Activated naive CD4-positive, alpha-beta T cell treated with anti-CD3 and anti-CD28 coated beads, Interleukin-2, amount 50 U/mL, for 16 hours (primary cell): Measurements from ENCODE around the gene TMPRSS2.

Source experiments
- DNase-seq: peaks from one replicate; pipeline ENCODE4 v3.0.0-alpha.2; 2020

The TMPRSS2 gene

DNA sequence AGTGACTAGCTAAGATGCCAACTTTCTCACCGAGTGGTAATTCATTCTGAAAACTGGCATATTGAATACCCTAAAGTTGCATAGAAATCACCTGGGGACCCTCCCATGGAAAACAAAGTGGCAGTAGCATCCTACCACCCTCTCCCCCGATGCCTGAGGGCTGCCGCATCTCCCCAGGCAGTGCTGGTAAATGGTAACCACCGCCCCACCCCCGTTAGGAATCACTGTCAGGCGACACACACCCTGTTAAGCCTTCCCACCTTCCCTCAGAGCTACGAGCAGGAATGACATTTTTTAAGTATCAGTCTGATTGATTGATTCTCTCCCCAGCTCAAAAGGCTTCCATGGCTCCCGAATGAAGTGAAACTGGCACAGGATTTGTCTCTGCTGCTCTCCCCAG is 28.3 kb downstream of the TMPRSS2 start:
- DNase-seq, result no peak

DNA sequence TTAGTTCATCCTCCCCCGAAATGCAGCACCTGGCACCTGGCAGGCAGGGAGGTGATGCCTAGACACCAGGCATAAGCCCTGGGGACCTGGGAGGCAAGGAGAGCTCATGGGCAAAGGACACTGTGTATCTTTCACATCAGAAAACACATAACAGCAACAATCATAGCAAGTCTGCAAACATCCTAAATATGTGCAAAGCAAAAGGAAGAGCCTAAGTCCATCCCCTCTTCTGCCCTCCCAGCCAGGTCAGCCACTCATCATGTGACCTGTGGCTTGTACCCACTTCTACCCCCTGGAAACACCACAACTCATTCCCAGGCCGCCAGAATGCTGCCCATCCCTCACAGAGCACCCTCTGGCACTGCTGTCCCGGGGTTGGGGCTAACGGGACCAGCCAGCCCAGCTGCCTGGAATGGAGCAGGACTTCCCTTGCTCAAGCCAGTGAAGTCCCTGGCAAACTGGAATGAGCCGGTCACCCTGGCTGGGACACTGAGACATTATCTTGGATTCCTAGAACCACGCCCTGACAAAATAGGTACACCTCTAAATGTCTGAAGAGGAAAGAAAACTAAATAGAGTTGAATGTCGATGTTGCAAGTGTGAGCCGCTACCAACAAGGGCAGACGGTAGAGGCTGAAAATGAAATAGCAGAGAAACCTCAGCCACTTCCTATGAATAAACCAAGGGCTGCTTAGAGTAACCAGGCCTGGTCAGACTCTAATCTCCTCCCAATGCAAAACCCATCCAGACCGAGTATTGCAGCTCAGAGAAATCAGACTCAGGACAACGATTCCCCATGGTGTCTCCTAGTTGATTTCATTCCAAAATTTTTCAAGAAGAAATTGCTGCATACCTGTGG is 29.4 kb downstream of the TMPRSS2 start:
- DNase-seq, result no peak

DNA sequence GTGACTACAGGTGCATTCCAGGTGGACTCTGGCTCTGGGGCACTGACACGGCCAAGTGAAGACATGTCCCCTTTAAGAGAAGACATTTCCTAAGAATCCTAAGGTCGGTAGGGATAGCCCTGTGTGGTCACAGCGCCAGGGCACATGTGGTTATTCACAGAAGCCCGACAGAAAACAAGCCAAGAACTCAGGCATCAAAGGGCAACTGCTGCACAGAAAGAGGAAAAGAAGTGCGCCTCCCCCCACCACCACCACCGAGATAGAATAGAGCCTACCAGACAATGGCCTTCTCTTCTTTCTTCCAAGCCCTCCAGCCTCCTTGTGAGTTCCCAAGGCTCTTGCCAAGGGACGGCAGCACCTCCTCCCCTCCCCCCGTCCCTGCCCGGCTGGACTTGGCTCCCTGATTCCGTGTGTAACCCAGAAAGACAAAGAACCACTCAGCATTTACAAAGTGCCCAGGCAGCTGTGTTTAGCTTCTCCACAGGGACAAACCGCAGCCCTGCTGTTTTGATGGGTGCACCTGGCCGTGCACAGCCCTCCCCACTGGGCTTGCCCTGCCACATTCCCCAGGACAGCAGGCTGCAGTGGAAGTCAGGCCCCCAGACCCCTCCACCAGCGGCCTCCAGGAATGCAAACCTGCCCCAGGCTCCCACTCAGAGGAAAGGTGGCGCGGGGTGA is 30.2 kb downstream of the TMPRSS2 start:
- no peak for DNase-seq

DNA sequence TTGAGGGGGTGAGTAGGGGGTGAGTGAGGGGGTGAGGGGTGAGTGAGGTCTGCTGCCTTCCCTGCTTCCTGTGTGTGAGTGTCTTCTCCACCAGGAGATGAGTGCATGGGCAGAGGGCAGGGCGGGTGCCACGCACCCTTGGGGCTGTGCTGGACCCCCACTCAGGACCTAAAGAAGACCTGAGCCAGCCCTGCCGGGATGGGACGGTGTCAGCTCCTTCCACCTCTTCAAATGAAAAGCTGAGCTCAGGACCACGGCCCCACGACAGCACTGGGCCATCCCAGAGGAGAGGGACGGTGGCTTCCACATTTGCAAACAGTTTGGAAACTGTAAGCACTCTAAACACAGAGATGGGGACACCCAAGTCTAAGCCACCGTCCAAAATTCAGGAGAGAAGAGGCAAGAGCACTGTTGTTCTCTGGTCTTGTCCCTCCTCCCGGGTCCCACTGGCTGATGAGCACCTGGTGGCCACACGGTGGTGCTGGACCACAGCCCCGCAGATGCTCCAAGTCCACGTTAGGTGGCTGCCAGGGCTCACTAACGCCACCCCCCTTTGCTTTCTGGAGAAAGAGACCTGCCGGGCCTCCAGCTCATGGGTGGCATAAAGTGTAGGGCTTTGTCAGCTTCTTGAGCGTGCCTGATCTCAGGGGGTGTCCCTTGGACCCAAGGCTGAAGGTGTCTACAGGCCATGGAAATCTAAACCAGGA is 32.1 kb downstream of the TMPRSS2 start:
- DNase-seq, result no peak

DNA sequence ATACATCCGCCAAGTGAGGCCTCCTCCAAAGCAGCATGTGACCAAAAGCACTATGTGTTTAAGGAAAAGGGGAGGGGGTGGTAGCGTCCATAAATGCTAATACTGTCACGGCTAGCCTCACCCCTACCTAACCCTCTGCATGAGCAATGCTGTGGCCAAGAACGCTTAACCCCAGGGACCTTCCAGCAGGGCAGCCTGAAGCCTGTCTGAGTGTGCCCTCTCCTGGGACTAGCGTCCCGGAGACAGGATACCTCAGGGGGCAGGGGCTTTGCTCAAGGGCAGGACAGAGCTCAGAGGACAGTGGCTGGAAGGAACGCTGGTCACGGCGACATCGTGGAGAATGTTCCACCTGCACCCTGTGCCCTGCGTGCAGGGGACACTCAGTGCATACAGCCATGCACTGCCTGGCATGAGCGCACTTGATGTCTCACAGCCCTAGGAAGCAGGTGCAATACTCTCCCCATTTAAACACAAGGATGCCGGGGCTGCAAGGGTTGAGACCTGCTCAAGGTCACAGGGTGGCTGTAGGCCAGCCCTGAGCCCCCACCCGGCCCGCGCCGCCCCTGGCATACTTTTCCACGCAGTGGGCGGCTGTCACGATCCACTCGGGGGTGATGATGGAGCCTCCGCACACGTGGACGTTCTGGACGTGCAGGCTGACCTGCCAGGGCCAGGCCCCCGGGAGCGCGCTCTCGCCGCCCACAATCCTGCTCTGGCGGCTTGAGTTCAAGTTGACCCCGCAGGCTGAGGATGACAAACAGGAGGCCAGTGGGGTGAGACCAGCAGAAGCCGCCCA is 35.0 kb downstream of the TMPRSS2 start:
- DNase-seq, result no peak

DNA sequence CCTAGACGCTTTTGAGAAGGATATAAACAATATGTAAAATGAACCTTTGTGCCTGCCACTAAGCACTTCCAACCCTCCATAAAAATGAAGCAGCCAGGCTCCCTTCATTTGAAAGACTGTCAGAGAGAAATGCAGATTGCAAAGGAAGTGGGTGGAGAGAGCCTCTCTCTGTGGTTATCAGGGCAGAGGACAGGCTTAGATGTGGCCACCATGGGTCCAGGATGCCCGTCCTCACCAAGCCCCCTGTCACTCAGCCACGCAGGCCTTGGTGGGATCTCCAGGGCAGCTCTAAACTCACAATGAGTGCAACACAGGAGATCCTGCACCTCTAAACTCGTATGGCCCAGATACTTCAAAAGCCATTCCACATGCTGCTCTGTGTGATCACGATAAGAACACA is 37.9 kb downstream of the TMPRSS2 start:
- no peak for DNase-seq

DNA sequence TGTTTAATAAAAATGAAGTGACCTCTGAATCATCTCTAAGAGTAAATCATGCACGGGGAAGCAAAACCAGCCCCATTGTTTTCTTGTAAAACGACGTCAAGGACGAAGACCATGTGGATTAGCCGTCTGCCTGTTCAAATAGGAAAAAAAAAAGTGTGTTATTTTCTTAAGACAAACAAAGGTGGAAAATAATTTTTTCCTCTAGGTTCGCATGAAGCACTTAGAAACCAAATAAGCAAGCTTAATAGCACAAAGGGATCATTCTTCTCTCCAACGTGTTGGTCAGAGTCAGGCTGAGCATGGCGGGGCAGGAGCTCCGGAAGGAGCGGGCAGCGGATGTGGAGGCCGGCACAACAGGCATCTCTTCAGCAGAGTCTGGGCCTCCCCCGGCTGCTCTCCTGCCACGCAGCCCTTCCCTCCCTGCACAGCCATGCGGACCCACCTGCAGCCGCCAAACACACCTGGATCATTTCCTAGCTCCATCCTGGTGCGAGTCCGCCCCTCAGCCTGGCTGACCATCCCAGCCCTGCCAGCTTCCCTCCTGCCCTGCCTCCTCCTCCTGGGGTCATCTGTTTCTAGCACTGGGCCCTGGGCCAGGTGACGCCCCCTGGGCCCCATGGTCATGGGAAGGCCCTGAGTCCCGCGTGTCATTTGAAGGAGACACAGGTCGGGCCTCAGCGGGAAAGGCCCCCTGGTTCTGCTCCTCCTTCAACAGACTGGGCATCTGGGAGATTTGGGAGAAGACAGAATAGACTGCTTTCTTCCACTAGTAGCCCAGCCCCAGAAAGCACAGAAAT is 41.7 kb downstream of the TMPRSS2 start:
- no peak for DNase-seq

DNA sequence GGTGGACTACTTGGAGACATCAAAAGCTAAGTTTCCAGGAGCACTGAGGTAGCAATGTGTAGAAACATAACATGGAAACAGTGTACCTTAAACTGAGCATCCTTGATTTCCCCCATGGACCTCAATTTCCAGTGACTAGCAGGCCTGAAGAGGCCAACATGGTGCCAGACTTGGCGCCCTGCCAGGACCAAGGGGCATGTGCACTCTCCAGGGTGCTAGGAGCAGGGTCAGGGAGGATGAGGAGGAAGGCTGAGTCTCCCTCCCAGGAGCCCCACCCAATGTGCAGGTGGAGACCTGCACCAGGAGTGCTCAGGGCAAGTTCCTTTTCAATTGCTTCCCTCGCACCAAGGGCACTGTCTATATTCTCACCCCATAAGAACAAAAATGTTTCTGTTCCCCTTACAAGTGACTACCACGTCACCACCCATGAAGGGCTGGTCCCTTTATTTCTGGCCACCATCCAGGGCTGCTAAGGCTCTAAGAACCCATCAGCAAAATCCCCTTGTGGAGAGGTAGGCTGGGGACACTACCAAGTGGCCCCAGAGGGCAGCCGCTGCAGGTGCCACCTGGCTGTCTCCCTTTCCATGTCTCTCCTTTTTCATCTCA is 42.7 kb downstream of the TMPRSS2 start:
- DNase-seq, result no peak

DNA sequence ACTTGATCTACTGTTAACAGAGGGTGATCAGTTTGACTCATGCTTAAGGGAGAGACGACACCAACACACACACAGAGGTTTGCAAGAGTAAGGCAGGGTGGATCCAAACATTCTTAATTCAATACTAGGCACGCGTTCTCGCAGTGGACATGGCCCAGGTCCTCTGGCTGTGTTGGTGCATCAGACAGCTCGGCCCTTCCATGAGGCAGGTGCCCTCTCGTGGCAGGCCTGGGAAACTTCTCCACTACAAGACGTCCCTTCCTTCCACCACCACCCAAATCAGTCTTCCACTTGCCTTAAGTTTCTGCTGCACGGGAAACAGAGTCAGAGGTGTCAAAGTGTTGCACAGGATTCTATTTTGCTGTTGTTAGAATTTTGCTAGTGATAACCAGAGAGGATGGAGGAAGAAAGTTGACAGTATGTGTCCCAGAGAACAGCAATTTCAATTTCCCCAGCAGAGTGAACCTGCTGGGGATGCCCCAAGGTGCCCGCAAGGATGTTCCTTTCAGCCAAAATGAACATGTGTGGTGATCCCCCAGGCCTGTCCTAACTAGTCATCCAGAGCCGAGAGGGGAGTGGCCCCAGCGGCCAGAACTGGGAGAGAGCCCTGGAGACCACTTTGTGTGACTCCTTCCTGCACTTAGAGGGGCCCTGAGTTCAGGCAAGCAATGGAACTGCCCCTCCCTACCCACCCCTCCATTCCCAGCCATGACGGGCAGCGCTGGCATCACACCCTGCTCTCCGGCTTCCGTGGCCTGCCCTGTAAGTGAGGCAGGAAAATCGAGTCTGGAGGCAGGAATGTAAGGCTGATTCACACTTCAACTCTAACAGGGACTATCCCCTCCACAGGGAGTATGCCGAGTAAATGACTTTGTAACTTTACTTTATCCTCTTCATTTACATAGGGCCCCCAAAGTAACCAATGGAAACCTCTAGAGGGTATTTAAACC is 47.1 kb downstream of the TMPRSS2 start:
- peak; percentile 55 for DNase-seq

DNA sequence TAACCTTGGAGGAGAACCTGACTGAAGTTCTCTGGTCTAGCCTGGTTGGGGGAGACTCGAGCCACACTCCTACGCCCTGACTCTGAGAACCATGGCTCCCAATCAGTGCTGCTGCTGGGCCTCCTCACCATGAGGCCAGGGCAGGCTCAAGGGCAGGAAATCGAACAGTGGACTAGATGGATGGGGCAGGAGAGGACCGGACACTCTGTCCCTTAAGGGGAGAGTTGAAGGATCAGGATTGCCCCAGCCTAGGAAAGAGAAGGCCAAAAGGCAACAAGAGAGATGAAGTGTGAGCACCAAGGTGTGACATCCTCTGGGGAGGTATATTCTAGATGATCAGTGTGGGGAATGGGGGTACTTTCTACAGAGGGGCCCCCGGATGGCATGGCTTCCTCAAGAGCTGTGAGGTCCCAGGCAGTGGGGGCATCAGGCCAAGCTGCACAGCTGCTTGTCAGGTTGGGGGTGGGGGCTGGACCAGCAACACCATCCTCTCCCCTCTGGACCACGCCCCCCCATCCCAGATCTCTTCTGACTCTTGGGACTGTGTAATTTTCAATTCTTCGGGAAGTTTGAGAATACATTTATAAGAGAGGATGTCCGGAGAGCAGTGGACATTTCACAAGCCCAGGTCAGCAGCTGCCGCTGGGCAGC is 47.9 kb downstream of the TMPRSS2 start:
- no peak for DNase-seq

DNA sequence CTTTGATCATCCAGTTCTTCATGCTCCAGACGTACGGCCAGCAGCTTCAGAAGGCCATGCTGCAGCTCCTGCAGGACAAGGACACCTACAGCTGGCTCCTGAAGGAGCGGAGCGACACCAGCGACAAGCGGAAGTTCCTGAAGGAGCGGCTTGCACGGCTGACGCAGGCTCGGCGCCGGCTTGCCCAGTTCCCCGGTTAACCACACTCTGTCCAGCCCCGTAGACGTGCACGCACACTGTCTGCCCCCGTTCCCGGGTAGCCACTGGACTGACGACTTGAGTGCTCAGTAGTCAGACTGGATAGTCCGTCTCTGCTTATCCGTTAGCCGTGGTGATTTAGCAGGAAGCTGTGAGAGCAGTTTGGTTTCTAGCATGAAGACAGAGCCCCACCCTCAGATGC is 49.4 kb downstream of the TMPRSS2 start:
- no peak for DNase-seq

DNA sequence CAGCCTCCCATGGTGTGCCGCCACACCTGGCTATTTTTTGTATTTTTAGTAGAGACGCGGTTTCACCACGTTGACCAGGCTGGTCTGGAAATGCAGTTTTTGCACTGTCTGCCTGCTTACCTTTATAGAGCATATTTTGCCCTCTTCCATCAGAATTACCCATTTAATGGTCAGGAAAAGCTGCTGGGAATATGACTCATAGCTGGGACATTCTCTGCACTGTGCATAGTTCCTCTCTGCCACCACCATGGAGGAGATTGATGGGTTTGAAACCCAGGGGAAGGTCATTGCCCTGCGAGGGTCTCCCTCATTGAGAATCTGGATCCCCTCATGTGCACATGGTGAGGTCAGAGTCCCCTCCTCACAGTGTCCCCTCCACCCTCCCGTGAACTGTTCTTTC is 49.8 kb downstream of the TMPRSS2 start:
- no peak for DNase-seq

DNA sequence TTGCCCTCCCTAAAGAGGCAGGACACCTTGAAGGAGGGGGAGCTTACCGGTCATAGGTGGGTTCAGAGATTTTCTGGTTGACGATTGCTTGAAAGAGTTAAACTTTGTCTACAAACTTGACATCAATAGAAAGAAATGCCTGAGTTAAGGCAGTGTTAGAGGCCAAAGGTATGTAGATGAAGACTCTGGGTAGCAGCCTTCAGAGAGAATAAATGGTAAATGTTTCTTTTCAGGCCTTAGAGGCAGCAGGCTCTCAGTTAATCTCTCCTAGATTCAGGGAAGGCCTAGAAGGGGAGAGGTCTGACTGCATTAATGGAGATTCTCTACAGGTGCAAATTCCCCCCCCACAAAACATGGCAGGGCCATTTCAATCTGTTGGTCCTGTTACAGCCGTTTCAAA is 54.2 kb downstream of the TMPRSS2 start:
- no peak for DNase-seq

DNA sequence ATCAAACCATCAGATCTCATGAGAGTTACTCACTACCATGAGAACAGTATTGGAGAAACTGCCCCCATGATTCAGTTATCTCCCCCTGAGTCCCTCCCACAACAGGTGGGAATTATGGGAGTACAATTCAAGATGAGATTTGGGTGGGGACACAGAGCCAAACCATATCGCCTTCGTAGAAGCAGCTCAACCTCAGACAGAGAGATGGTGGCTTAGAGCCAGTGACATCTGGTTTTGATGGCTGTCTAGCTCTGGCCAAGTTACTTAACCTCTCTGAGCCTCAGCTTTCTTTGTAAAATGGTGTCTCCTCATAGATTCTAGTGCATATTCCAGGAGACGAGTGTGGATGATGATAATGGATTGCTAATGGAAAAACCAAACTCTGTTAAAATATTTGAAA is 54.8 kb downstream of the TMPRSS2 start:
- DNase-seq, result no peak

DNA sequence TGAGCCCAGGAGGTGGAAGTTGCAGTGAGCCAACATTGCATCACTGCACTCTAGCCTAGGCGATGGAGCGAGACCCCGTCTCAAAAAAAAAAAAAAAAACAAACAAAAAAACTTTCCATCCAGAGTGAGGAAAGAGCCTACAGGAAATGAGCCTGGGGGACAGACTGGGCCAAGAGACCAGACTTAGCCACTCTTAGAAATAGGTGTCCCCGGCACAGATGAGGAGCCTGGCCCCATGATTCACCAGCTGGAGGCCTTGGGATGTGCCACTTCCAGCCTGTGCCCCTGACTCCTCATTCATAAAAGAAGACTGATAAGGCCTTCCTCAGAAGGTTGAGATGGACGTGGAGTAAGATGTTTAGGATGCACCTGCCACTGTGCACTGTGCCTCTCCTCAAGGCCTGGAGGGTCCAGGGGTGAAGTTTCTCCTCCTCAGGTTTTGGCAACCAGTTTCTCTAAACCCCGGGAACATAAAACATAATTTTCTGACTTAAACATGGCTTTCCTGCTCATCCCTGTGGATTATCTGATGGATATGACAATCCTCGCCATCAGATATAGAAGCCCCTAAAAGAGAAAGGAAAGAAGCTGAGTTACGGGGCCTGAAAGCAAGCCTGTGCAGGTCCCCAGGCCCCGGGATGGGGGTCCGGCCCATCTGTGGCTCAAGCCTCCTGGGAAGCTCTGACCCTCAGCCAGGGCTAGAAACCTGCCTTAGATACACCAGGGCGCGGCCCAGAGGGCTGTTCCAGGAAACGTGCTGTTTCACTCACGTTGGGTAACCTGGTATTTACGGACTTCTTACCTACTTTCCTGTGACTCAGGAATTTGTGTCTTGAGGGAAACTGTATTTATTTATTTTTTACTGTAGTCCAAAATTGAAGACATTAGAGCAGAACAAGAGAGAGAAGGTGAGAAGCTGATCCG is 55.9 kb downstream of the TMPRSS2 start:
- no peak for DNase-seq

DNA sequence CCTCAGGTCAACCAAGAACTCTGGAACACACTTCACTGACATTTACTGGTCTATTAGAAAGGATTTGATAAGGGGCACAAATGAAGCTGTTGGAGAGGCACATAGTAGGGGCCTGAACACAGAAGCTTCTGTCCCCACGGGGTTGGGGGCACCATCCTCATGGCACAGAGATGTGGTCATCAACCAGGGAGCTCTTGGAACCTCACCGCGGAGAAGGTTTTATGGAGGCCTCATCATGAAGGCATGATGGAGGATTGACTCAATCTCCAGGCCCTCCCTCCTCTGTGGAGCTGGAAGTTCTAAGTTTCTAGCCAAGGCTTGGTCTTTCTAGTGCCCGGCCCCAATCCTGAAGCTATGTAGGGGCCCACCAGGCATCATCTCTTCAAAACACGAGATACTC is 58.3 kb downstream of the TMPRSS2 start:
- no peak for DNase-seq

DNA sequence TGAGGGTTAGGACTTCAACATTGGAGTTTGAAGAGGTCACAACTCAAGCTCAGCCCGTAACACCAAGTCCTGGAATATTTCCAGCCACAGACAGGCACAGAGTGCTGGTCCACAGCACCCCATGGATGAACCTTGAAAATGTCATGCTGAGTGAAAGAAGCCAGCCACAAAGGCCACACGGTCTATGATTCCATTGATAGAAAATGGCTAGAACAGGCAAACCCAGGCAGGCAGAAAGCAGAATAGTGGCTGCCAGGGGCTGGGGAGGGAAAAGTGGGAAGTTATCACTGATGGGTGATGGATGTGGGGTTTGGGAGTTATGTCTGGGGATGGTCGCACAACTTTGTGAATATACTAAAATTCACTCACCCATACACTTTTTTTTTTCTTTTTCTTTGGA is 60.6 kb downstream of the TMPRSS2 start:
- DNase-seq, result no peak

DNA sequence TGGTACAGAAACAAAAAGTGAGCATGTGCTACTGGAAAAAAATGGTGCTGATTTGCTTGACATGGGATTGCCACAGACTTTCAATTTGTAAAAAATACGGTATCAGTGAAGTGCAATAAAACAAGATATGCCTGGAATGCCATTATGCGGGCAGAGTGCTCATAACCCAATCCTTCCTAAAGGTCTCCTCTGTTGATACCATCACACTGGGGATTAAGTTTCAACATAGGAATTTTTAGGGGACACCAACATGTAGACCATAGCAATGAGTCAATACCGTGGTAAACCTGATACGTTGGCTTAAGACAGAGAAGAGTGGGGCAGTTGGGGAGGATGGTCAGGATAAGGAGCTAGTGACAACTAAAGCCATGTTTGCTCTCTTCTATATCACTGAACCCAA is 61.4 kb downstream of the TMPRSS2 start:
- no peak for DNase-seq

DNA sequence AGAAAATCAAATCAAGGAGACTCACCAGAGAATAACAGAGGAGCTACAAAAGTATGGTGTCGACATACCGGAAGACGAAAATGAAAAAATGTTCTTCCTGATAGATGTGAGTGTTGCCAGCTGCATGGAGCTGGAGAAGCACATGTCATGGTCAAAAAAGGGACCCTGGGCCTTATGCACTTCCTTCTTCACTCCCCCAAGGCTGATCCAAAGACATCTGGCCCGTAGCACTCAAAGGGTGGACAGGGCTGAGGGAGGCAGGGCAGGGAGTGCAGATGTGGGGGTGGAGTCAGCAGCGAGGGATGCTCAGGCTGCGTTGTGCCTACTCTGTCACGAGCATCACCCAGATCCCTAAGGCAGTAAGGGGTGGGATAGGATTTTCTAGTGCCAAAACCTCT is 62.5 kb downstream of the TMPRSS2 start:
- DNase-seq, result no peak
